HepG2 (cell line): Measurements from ENCODE around the gene ELF2. TPM values are rescaled to one million over a fixed set of nuclear protein-coding genes. Genes with fewer than 3 reads are reported as not detected.

Experiments used
- ATAC-seq: fragments of 200-7000 bp; cut with Tn5 transposase; 3 replicates; pipeline ENCODE4 v1.9.1; 2020; ENCODE audit warnings: mild to moderate bottlenecking, moderate library complexity
- BruUV-seq: library from RNA; stranded (reverse); fragments of 400-500 nt; replicated peaks from 2 replicates; lab custom pipeline; 2021; lab: Mats Ljungman, UMichigan
- CTCF ChIA-PET: fragments of 300-600 bp; formaldehyde crosslinking; extraction: SDS; loops from one replicate; lab custom pipeline; 2021; ENCODE audit warnings: low total read pairs, inconsistent platforms, low intra/inter-chr PET ratio; lab: Yijun Ruan, JAX
- POLR2A ChIA-PET: fragments of 350-600 bp; sonication (Branson Sonifier 250); formaldehyde crosslinking; loops from one replicate; lab custom pipeline; 2020; ENCODE audit warnings: antibody characterized with exemption, inconsistent platforms; lab: Yijun Ruan, JAX
- DNase-seq: peaks from one replicate; pipeline ENCODE4 v3.0.0-alpha.2; 2015; ENCODE audit warnings: low spot score
- FAIRE-seq: peaks from 3 replicates; lab custom pipeline; 2011; peaks lifted over from hg19 to GRCh38; lab: Jason Lieb, UNC
- H2AFZ ChIP-seq: one replicate; pipeline ENCODE4 v1.6.1; 2011; ENCODE audit warnings: low read length, inconsistent platforms
- H3K27ac ChIP-seq: fragments of 300-600 bp; 3 replicates; pipeline ENCODE4 v1.8.0; 2011; ENCODE audit warnings: mixed run types, mild to moderate bottlenecking, mixed read lengths, low read length, inconsistent platforms; ENCODE audit not compliant: insufficient read depth; ENCODE audit errors: extremely low read length
- H3K27me3 ChIP-seq, 2 experiments: fragments of 200-600 bp in 1 of 2; 2 replicates in 1 of 2; 3 replicates in 1 of 2; pipeline versions ENCODE4 v1.6.0 to v1.8.0; 2011; ENCODE audit warnings: low read length in 2 of 2, mild to moderate bottlenecking in 2 of 2, moderate library complexity in 2 of 2, inconsistent platforms in 1 of 2; ENCODE audit not compliant: insufficient read depth in 2 of 2, control insufficient read depth in 1 of 2
- H3K36me3 ChIP-seq, 2 experiments: fragments of 200-600 bp in 1 of 2; replicated peaks in 1 of 2; 2 replicates in 1 of 2; 3 replicates in 1 of 2; pipeline versions ENCODE4 v1.5.1 to v1.8.0; 2011; ENCODE audit warnings: low read length in 2 of 2, inconsistent platforms in 1 of 2; ENCODE audit not compliant: insufficient read depth in 2 of 2, control insufficient read depth in 1 of 2
- H3K4me1 ChIP-seq: 2 replicates; pipeline ENCODE4 v1.5.1; 2012; ENCODE audit warnings: low read length, inconsistent platforms; ENCODE audit not compliant: insufficient read depth
- H3K4me2 ChIP-seq: 2 replicates; pipeline ENCODE4 v1.6.0; 2011; ENCODE audit warnings: low read depth, low read length, inconsistent platforms
- H3K4me3 ChIP-seq, 3 experiments: fragments of 200-600 bp in 1 of 3; sonication (generic), shearing (Covaris generic) in 1 of 3; replicated peaks in 1 of 3; 2 replicates each; pipeline ENCODE4 v1.5.1; 2011 to 2016; ENCODE audit warnings: low read length in 3 of 3, inconsistent platforms in 2 of 3, low read depth in 2 of 3, mild to moderate bottlenecking in 2 of 3, control low read depth in 1 of 3, mixed read lengths in 1 of 3; ENCODE audit not compliant: insufficient read depth in 1 of 3
- H3K79me2 ChIP-seq: one replicate; pipeline ENCODE4 v1.6.1; 2011; ENCODE audit warnings: low read length, inconsistent platforms; ENCODE audit not compliant: insufficient read depth
- H3K9ac ChIP-seq: 2 replicates; pipeline ENCODE4 v1.6.0; 2011; ENCODE audit warnings: mild to moderate bottlenecking, low read depth, low read length, inconsistent platforms; ENCODE audit not compliant: insufficient read depth
- H3K9me3 ChIP-seq: 2 replicates; pipeline ENCODE4 v1.5.1; 2012; ENCODE audit warnings: mild to moderate bottlenecking, low read length
- H4K20me1 ChIP-seq: 2 replicates; pipeline ENCODE4 v1.6.0; 2011; ENCODE audit warnings: inconsistent platforms, mild to moderate bottlenecking, low read length, moderate library complexity; ENCODE audit not compliant: insufficient read depth
- HES4 ChIP-seq: sonication (generic); formaldehyde crosslinking; IDR thresholded peaks from 2 replicates; pipeline ENCODE4 v1.9.0; 2021; ENCODE audit warnings: mild to moderate bottlenecking, missing genetic modification reagents, borderline replicate concordance
- NBN ChIP-seq: fragments of 450-650 bp; conservative IDR thresholded peaks from 2 replicates; pipeline ENCODE4 v1.6.1; 2017
- NR2C2 ChIP-seq: sonication (generic); formaldehyde crosslinking; IDR thresholded peaks from 2 replicates; pipeline ENCODE4 v1.4.0; 2020; ENCODE audit warnings: missing genetic modification reagents, mild to moderate bottlenecking, moderate library complexity, borderline replicate concordance
- RCOR2 ChIP-seq: IDR thresholded peaks from 2 replicates; pipeline ENCODE4 v1.6.1; 2016; ENCODE audit warnings: missing biosample characterization, missing genetic modification reagents
- ZHX2 ChIP-seq, 2 experiments: sonication (generic) in 1 of 2; formaldehyde crosslinking in 1 of 2; IDR thresholded peaks; 2 replicates each; pipeline versions ENCODE4 v1.6.1 to v1.9.0; 2014 to 2022; ENCODE audit warnings: antibody characterized with exemption in 1 of 2, borderline replicate concordance in 1 of 2, inconsistent platforms in 1 of 2, low read depth in 1 of 2, missing genetic modification reagents in 1 of 2
- ZNF12 ChIP-seq: sonication (generic); formaldehyde crosslinking; IDR thresholded peaks from 2 replicates; pipeline ENCODE4 v1.5.0; 2020; ENCODE audit warnings: missing genetic modification reagents
- ZNF20 ChIP-seq: sonication (generic); formaldehyde crosslinking; IDR thresholded peaks from 2 replicates; pipeline ENCODE4 v1.4.0; 2020; ENCODE audit warnings: mild to moderate bottlenecking, moderate library complexity, missing genetic modification reagents
- ZNF224 ChIP-seq: sonication (generic); formaldehyde crosslinking; IDR thresholded peaks from 2 replicates; pipeline ENCODE4 v1.5.0; 2020; ENCODE audit warnings: mild to moderate bottlenecking, missing genetic modification reagents
- ZNF317 ChIP-seq: sonication (generic); formaldehyde crosslinking; IDR thresholded peaks from 2 replicates; pipeline ENCODE4 v1.5.0; 2020; ENCODE audit warnings: mild to moderate bottlenecking, missing genetic modification reagents
- ZNF333 ChIP-seq: sonication (generic); formaldehyde crosslinking; IDR thresholded peaks from 2 replicates; pipeline ENCODE4 v1.4.0; 2020; ENCODE audit warnings: mild to moderate bottlenecking, missing genetic modification reagents, borderline replicate concordance
- ZNF407 ChIP-seq: sonication (generic); formaldehyde crosslinking; IDR thresholded peaks from one replicate; pipeline ENCODE4 v1.5.1; 2020; ENCODE audit warnings: mild to moderate bottlenecking, missing genetic modification reagents; ENCODE audit errors: not compliant biosample characterization
- WGBS: methylation state at CpG from one replicate; pipeline ENCODE4 v1.1.6; 2017; ENCODE audit warnings: low lambda C conversion rate; 5-methylcytosine and 5-hydroxymethylcytosine counted together
- in situ Hi-C: cut with HindIII; loops from 2 replicates; pipeline ENCODE4 v1.10.0; 2017; ENCODE audit warnings: low pct_unique_long_range_greater_than_20kb; ENCODE audit not compliant: extremely low pct_ligation_motif_present
- intact Hi-C: fragments of 100-400 bp; cut with micrococcal nuclease; formaldehyde crosslinking; loops from one replicate; pipeline ENCODE4 v1.10.0; 2022; ENCODE audit not compliant: unreplicated experiment
- polyA plus RNA-seq, 8 experiments: library from polyadenylated mRNA; depleted of rRNA in 3 of 8; stranded (reverse) in 7 of 8; unstranded in 1 of 8; fragments of >200 nt; fragmentation: Illumina TruSeq in 4 of 8; extraction: Trizol in 4 of 8; gene quantifications; 2 replicates each; pipeline versions ENCODE4 v1.2.1 to v1.2.3, GENCODE V29; 2011 to 2016; ENCODE audit warnings: low read depth in 4 of 8, missing spikeins in 1 of 8, mixed read lengths in 1 of 8; ENCODE audit not compliant: insufficient read depth in 1 of 8
- total RNA-seq, 5 experiments: library from RNA; depleted of rRNA; stranded (reverse); fragments of >200 nt; fragmentation: Illumina TruSeq; extraction: Trizol; gene quantifications; 2 replicates each; pipeline ENCODE4 v1.2.3, GENCODE V29; 2016; ENCODE audit warnings: low read depth in 1 of 5

The ELF2 gene
- total and polyA plus RNA-seq, 2 of the 13 experiments (the other 11 are each of a cell fraction or from before 2014, with no cell fraction given), result 28.6 to 35.4 TPM

DNA sequence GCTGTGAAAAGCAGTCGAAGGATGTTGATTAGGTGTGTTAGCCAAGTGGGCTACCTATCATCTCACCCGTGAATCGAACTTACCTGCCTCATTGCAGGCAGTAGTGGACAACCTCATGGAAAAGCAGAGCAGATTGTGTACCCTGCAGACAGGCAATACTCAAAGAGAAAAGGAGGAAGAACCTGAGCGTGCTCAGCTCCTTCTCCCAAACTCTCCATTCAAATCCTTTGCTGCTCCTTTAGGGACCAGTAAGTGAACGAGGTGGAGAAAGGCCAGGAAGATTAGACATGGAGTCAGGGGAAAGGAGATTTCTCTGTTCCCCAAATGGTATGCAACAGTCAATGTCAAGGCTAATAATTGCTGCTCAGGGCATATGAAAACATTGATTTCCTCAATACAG, 45.2 kb upstream of the ELF2 start:
- no peak overlapping the region for H2AFZ ChIP-seq
- ChIA-PET POLR2A (no interaction called here), CTCF (no interaction called here)
- H3K27ac ChIP-seq, result no peak overlapping the region
- FAIRE-seq (no peak), ATAC-seq (no peak), DNase-seq (no peak)
- H3K27me3 ChIP-seq, result peaks cover 0 to 4% of the 10 kb centered on the region in 2 experiments; a peak in 1 of 5 replicates
- intact Hi-C loops (no loop called here), in situ Hi-C loops (no loop called here)
- BruUV-seq, result no TSS peak
- H3K9me3 ChIP-seq, result no peaks in the 10 kb centered on the region
- no peak overlapping the region for H3K4me2 ChIP-seq
- H3K4me1 ChIP-seq, result no peaks in the 10 kb centered on the region
- no peak overlapping the region for H3K9ac ChIP-seq
- H3K36me3 ChIP-seq, result no peaks in the 10 kb centered on the region
- no peaks in the 10 kb centered on the region for H4K20me1 ChIP-seq
- H3K4me3 ChIP-seq, result no peak overlapping the region
- WGBS, result 57% methylated on average over 5 of the region's 5 CpGs
- H3K79me2 ChIP-seq, result no peaks in the 10 kb centered on the region
- no peak for TF ChIP-seq ZNF224 (CRISPR knock-in tag)
- no peak for TF ChIP-seq ZNF12 (CRISPR knock-in tag)
- TF ChIP-seq NBN, result no peak
- no peak for TF ChIP-seq ZNF317
- no peak for TF ChIP-seq ZNF20 (CRISPR knock-in tag)
- TF ChIP-seq NR2C2, result no peak
- TF ChIP-seq ZNF407 (CRISPR knock-in tag), result no peak
- TF ChIP-seq HES4 (CRISPR knock-in tag), result no peak
- no peak for TF ChIP-seq RCOR2 (CRISPR knock-in tag)
- no peak for TF ChIP-seq ZNF333 (CRISPR knock-in tag)
- no peak for TF ChIP-seq ZHX2 (IDR thresholded peaks at IDR 0.05; ENCODE audit: low read depth)
- no peak for TF ChIP-seq ZHX2 (CRISPR knock-in tag; IDR thresholded peaks at IDR 0.05; ENCODE audit: borderline replicate concordance)
